Mucosa of rectum (tissue), 2 donors: ENCODE measurements around the gene NAXD.
"Not testable (repeated sequence)": the region's sequence is repeated elsewhere in the genome, so short reads cannot be mapped to it uniquely, and the experiment has no call there.

Source experiments
- H3K27ac ChIP-seq, 2 donors: one replicate each; pipeline ENCODE4 v1.7.0; 2013; ENCODE audit warnings: inconsistent platforms in 2 of 2, low read depth in 2 of 2, low read length in 2 of 2
- H3K27me3 ChIP-seq, 2 donors: one replicate each; pipeline ENCODE4 v1.7.0; 2013; ENCODE audit warnings: low read length in 2 of 2; ENCODE audit not compliant: control insufficient read depth in 2 of 2, insufficient read depth in 2 of 2
- H3K36me3 ChIP-seq, 2 donors: one replicate each; pipeline ENCODE4 v1.7.0; 2013; ENCODE audit warnings: low read length in 2 of 2; ENCODE audit not compliant: control insufficient read depth in 2 of 2, insufficient read depth in 2 of 2
- H3K4me1 ChIP-seq, 2 donors: one replicate each; pipeline ENCODE4 v1.7.0; 2013; ENCODE audit warnings: low read length in 2 of 2, mild to moderate bottlenecking in 1 of 2; ENCODE audit not compliant: control insufficient read depth in 2 of 2, insufficient read depth in 2 of 2
- H3K4me3 ChIP-seq, 2 donors: one replicate each; pipeline ENCODE4 v1.7.0; 2013; ENCODE audit warnings: low read length in 2 of 2
- H3K9ac ChIP-seq, 2 donors: one replicate each; pipeline ENCODE4 v1.7.0; 2013; ENCODE audit warnings: low read length in 2 of 2, low read depth in 1 of 2, mild to moderate bottlenecking in 1 of 2
- H3K9me3 ChIP-seq, 2 donors: one replicate each; pipeline ENCODE4 v1.7.0; 2013; ENCODE audit warnings: low read length in 2 of 2; ENCODE audit not compliant: control insufficient read depth in 2 of 2
- donor health status: healthy.
- donor health status: Normal muscosa, but diverticular disease.

Gene NAXD

DNA sequence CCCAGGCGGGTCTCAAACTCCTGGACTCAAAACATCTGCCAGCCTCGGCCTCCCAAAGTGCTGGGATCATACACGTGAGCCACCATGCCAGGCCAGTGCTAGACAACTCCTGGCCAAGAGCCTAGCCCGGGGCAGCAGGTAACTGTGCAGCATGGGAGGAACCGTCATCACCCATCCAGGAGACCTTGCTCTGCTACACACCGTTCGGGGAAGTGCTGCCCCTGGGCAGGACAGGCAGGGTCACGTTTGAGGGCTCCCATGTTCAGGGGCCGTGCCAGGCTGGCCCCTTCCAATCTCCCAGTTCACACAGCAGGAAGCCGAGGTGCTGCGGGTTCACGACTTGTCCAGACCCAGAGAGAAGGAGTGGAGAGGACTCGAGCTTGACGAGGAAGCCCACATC is 35.1 kb downstream of the NAXD start:
- no peak overlapping the region for H3K9ac ChIP-seq
- H3K27ac ChIP-seq = no peak overlapping the region
- no peak overlapping the region for H3K4me3 ChIP-seq
- H3K27me3 ChIP-seq = no peaks in the 10 kb centered on the region
- no peaks in the 10 kb centered on the region for H3K4me1 ChIP-seq
- no peaks in the 10 kb centered on the region for H3K9me3 ChIP-seq
- peaks cover 8 to 35% of the 10 kb centered on the region in 2 donors for H3K36me3 ChIP-seq

DNA sequence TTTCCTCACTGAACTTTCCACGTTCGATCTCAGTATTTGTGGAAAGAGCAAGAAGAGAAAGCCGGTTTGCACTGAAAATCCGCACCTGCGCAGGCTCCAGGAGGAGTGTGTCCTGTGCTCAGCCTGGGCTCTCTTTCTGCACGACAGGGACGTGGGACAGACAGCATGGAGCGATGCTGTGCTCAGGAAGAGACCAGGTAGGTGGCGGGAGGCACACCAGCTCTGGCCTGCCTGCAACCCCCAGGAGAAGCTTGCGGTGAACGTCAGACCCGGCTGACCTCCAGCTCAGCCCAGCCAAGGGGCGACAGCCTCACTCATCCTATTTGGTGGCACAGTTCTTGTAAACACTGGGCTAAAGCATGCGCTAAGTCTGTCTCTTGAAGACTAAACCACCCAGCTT is 35.9 kb downstream of the NAXD start:
- no peaks in the 10 kb centered on the region for H3K4me1 ChIP-seq
- no peak overlapping the region for H3K27ac ChIP-seq
- H3K9me3 ChIP-seq = no peaks in the 10 kb centered on the region
- H3K27me3 ChIP-seq = no peaks in the 10 kb centered on the region
- no peak overlapping the region for H3K9ac ChIP-seq
- H3K4me3 ChIP-seq = no peak overlapping the region
- peaks cover 12 to 37% of the 10 kb centered on the region in 2 donors for H3K36me3 ChIP-seq

DNA sequence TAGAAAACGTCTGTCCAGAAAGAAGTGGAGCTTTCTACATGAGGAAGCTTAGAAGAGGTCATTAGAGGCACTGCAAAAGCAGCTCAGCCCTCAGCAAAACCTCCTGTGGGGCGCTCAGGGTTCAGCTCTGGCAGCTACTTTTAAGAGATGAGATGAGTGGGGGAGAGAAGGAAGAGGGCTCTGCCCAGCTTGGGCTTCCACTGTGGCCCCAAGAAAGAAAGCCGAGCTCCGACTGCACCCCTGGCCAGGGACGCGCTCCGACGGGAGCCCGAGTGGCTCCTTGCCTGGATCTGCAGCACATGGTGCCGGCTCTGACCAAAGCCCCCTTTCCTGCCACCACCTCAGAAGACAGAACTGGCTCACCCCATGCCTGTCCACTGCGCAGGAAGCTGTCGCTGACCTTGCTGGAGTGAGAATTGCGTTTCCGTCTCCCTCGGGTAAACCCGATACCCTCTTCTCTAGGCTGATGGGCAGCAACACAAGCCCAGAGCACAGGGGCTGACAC is 36.4 kb downstream of the NAXD start:
- Histone ChIP-seq H3K27me3 (no peaks in the 10 kb centered on the region), H3K27ac (no peak overlapping the region), H3K4me3 (no peak overlapping the region), H3K4me1 (no peaks in the 10 kb centered on the region), H3K9me3 (no peaks in the 10 kb centered on the region), H3K9ac (no peak overlapping the region), H3K36me3 (peaks cover 12 to 37% of the 10 kb centered on the region in 2 donors)

DNA sequence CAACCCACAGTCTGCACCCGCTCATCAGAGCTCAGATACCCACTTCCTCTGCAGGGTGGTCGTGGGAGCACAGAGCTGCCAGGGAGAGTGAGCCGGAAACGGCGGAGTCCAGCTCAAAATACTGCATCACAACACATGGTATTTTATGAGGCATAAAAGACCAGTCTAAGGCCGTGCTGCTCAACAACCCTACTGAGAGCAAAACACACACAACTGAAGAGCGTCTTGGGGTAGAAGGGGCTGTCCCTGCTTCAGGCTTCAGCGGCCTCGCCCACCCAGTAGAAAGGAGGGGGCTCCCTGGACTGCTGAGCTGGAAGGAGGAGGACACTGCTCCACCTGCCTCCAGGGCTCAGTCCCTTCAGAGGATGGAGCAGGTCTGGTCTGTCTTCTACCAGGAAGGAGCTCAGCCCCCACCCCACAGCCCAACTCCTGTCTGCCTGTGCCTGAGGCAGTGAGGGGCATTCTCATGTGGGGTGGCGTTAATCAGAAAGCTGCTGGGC is 36.9 kb downstream of the NAXD start:
- H3K4me1 ChIP-seq = no peaks in the 10 kb centered on the region
- peaks cover 12 to 35% of the 10 kb centered on the region in 2 donors for H3K36me3 ChIP-seq

DNA sequence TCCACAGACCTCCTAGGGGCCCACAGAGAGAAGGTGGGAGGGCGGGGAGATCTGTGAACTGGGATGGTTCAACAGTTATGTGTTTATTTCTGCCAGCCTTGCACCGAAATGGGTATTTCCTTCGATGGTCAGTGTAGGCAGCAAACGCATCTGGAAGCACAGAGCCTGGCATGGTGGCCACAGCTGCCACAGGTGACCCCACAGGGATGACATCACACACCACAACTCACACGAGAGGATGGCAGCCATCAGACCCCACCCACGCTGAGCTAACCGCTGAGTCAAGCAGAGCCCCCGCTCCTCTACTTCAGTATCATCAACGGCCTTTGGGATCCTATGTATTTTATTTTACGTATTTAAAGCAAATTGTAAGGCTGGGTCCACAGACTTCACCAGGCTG is 37.4 kb downstream of the NAXD start:
- Histone ChIP-seq H3K9ac (no peak overlapping the region), H3K9me3 (no peaks in the 10 kb centered on the region), H3K4me1 (no peaks in the 10 kb centered on the region), H3K27ac (no peak overlapping the region), H3K4me3 (no peak overlapping the region), H3K36me3 (peaks cover 12 to 33% of the 10 kb centered on the region in 2 donors), H3K27me3 (no peaks in the 10 kb centered on the region)

More for the DNA sequence above, 36.9 kb downstream of the NAXD start:
- no peak overlapping the region for H3K4me3 ChIP-seq
- no peaks in the 10 kb centered on the region for H3K27me3 ChIP-seq
- H3K27ac ChIP-seq = no peak overlapping the region
- no peaks in the 10 kb centered on the region for H3K9me3 ChIP-seq
- H3K9ac ChIP-seq = no peak overlapping the region

DNA sequence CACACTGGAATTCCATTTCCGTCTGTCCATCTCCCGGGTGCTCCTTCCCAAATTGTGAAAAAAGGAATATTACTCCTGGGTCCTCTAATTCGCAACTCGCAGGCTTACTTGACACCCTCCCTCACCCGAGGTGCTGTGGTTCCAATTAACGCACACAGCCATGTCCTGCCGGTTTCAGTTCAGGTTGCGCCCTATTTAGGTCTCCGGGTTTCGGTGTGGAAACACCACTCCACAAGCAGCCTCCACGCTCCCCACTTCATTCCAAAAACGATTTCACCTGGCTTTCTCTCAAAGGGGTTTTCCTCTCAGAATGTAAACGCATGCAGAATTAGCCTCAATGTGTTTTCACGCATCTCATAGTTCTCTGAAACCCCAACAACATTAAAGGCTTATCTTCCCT is 37.9 kb downstream of the NAXD start:
- Histone ChIP-seq H3K4me1 (no peaks in the 10 kb centered on the region), H3K9me3 (no peaks in the 10 kb centered on the region), H3K9ac (no peak overlapping the region), H3K4me3 (no peak overlapping the region), H3K36me3 (peaks cover 12 to 33% of the 10 kb centered on the region in 2 donors), H3K27ac (no peak overlapping the region), H3K27me3 (no peaks in the 10 kb centered on the region)

DNA sequence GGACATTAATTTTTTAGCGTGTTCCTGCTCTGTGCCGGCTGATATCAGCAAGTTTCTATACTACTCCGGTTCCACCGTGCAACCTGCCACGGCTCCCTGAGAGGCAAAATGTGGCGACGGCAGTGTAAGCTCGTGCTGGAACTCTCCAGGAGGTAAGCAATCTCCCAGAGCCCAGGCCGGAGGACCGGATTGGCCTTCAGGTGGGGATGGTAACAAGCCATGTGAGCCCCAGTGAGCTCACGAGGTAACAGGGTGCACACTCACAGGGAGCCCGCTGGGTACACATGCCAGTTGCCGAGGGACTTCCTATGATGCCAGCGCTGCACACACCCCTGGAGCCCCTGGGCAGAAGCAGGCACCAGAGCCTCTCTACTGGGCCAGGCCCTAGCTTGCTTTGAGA is 38.5 kb downstream of the NAXD start:
- H3K4me3 ChIP-seq = no peak overlapping the region
- H3K27me3 ChIP-seq = no peaks in the 10 kb centered on the region
- peaks cover 12 to 29% of the 10 kb centered on the region in 2 donors for H3K36me3 ChIP-seq
- no peak overlapping the region for H3K9ac ChIP-seq
- no peak overlapping the region for H3K27ac ChIP-seq
- no peaks in the 10 kb centered on the region for H3K4me1 ChIP-seq
- no peaks in the 10 kb centered on the region for H3K9me3 ChIP-seq

DNA sequence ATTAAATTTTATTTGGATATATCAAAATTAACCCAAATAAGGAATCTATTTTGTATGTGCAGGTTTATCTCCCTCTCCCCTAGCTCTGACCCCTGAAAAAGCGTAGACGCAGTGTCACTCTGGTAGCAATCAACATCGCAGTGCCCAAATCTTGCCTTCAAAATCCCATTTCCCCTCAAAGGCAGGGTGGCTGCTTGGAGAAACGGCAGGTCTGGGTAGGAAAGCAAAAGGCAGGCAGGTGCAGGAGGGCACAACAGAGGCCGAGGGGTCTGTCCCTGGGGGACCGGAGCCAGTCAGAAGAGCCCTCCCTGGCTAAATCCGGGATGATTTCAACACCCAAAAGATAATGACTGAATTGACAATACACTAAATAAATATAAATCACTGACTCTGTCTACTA is 41.9 kb downstream of the NAXD start:
- Histone ChIP-seq H3K9me3 (no peaks in the 10 kb centered on the region), H3K27me3 (no peaks in the 10 kb centered on the region), H3K4me3 (no peak overlapping the region), H3K4me1 (no peaks in the 10 kb centered on the region), H3K27ac (no peak overlapping the region), H3K9ac (no peak overlapping the region), H3K36me3 (peaks cover 4 to 22% of the 10 kb centered on the region in 2 donors)

DNA sequence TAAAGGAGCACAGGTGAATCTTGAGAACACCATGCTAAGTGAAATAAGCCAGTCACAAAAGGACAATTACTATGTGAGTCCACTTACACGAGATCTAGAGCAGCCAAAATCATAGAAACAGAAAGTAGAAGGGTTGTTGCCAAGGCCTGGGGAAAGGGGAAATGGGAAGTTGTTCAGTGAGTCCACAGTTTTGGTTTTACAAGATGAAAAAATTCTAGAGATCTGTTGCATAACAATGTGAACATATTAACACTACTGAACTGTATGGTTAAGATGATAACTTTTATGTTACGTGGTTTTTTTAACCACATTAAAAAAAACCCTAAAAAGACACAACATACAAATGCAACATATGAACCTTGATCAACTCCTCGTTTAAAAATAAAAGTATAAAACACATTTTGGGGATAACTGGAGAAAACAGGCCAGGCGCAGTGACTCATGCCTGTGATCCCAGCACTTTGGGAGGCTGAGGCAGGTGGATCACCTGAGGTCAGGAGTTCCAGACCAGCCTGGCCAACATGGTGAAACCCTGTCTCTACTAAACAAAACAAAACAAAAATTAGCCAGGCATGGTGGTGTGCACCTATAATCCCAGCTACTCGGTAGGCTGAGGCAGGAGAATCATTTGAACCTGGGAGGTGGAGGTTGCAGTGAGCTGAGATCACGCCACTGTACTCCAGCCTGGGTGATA is 43.0 kb downstream of the NAXD start:
- not testable (repeated sequence) for H3K27ac ChIP-seq, H3K4me1 ChIP-seq
- H3K36me3 ChIP-seq = peaks cover 11 to 26% of the 10 kb centered on the region in 2 donors

DNA sequence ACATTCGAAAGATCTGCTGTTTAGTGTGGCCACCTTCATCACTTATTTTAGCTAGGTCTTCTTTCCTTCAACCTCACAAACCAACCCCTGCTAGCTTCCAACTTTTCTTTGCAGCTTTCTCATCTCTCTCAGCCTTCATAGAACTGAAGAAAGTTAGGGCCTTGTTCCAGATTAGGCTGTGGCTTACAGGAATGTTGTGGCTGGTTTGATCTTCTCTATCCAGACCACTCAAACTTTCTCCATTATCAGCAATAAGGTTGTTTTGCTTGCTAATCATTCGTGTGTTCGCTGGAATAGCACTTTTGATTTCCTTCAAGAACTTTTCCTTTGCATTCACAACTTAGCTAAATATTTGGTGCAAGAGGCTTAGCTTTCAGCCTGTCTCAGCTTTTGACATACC is 45.9 kb downstream of the NAXD start:
- H3K27me3 ChIP-seq = no peaks in the 10 kb centered on the region
- no peak overlapping the region for H3K4me3 ChIP-seq
- no peak overlapping the region for H3K9ac ChIP-seq
- no peaks in the 10 kb centered on the region for H3K4me1 ChIP-seq
- peaks cover 19 to 40% of the 10 kb centered on the region in 2 donors for H3K36me3 ChIP-seq
- no peaks in the 10 kb centered on the region for H3K9me3 ChIP-seq
- no peak overlapping the region for H3K27ac ChIP-seq

More for the DNA sequence above, 43.0 kb downstream of the NAXD start:
- not testable (repeated sequence) for H3K9ac ChIP-seq, H3K27me3 ChIP-seq, H3K4me3 ChIP-seq, H3K9me3 ChIP-seq
